Vagina (tissue), 2 donors: ENCODE results near the gene PTDSS2.

ENCODE experiments used
- CTCF ChIP-seq, 3 experiments: fragments of 450-650 bp in 2 of 3; fragments of 200-600 bp in 1 of 3; sonication (generic) in 1 of 3; IDR thresholded peaks; one replicate each; pipeline ENCODE4 v1.5.1; 2017 to 2019; ENCODE audit warnings: antibody characterized with exemption in 3 of 3, mild to moderate bottlenecking in 2 of 3, moderate library complexity in 2 of 3
- POLR2A ChIP-seq, 2 donors: fragments of 450-650 bp; IDR thresholded peaks; one replicate each; pipeline ENCODE4 v1.6.1; 2017; ENCODE audit warnings: antibody characterized with exemption in 2 of 2, mild to moderate bottlenecking in 2 of 2, moderate library complexity in 2 of 2
- POLR2AphosphoS5 ChIP-seq, 2 donors: sonication (generic); formaldehyde crosslinking; IDR thresholded peaks; one replicate each; pipeline ENCODE4 v1.9.0; 2017; ENCODE audit warnings: antibody characterized with exemption in 2 of 2, mild to moderate bottlenecking in 2 of 2, low read depth in 1 of 2; ENCODE audit not compliant: insufficient read depth in 1 of 2

DNA sequence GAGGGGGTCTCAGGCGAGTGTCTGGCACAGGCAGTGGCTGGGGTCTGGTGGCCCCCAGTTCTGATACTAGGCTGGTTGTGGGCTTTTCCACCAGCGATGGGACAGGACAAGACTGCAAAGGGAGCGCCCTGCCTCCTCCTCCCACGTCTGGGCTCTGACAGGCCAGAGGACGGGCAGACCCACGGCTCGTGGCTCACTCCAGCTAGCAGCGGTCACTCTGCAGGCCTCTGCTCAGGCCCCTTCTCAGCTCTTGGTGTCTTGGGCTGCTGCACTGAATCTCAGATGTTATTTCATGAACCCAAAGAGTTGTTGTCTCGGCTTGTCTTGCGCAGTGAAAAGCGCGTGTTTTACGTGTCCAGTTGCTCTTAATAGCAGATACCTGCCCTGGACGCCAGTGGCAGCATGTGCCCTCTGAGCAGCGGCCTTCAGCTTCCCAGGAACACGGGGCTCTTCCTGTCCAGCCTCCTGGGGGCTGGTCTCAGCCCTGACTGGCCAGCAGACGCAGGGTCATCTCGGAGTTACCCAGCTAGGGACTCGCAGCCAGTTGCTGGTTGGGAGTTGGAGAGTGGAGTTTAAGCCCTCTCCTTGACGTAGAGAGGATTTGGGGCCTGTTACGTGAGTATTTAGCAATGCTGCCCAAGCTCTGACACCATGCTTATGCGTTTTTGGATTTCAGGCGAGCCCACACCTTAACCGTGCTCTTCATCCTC, 9.6 kb downstream of the PTDSS2 start:
- TF ChIP-seq POLR2AphosphoS5 (IDR thresholded peaks at IDR 0.05; ENCODE audit: insufficient read depth in 1 of 2, low read depth in 1 of 2) = no peak
- TF ChIP-seq POLR2A (IDR thresholded peaks at IDR 0.05) = no peak
- TF ChIP-seq CTCF (IDR thresholded peaks at IDR 0.05) = no peak
